CD4-positive, CD25-positive, alpha-beta regulatory T cell (primary cell): ENCODE results near the gene CREB5. TPM values are rescaled to one million over a fixed set of nuclear protein-coding genes. Genes with fewer than 3 reads are reported as not detected.

ENCODE experiments used
- ATAC-seq, 2 donors: fragments of 150-1000 bp; cut with Tn5 transposase; one replicate each; pipeline ENCODE4 v1.10.0; 2021; ENCODE audit warnings: low read depth in 2 of 2, moderate number of reproducible peaks in 2 of 2, moderate library complexity in 1 of 2
- DNase-seq, 3 donors: peaks; one replicate each; pipeline versions ENCODE4 v3.0.0 to v3.0.0-alpha.2; 2012 to 2022; ENCODE audit warnings: mixed read lengths in 1 of 3
- H3K27ac ChIP-seq: one replicate; pipeline ENCODE4 v1.7.0; 2013; ENCODE audit warnings: mild to moderate bottlenecking, low read length; ENCODE audit not compliant: insufficient read depth, poor library complexity, severe bottlenecking
- H3K27me3 ChIP-seq: one replicate; pipeline ENCODE4 v1.7.0; 2013; ENCODE audit warnings: low read length; ENCODE audit not compliant: control insufficient read depth, insufficient read depth
- H3K36me3 ChIP-seq: one replicate; pipeline ENCODE4 v1.7.0; 2013; ENCODE audit warnings: mild to moderate bottlenecking, low read length, moderate library complexity; ENCODE audit not compliant: control insufficient read depth, insufficient read depth
- H3K4me1 ChIP-seq: 2 replicates; pipeline ENCODE4 v1.7.0; 2013; ENCODE audit warnings: mild to moderate bottlenecking, low read length; ENCODE audit not compliant: insufficient read depth, control insufficient read depth, poor library complexity, severe bottlenecking
- H3K4me3 ChIP-seq: one replicate; pipeline ENCODE4 v1.7.0; 2013; ENCODE audit warnings: low read depth, mild to moderate bottlenecking, low read length, moderate library complexity
- H3K9me3 ChIP-seq, 2 experiments: 1 replicate in 1 of 2; 2 replicates in 1 of 2; pipeline ENCODE4 v1.7.0; 2013; ENCODE audit warnings: low read length in 2 of 2, mild to moderate bottlenecking in 1 of 2, moderate library complexity in 1 of 2; ENCODE audit not compliant: control insufficient read depth in 2 of 2
- H3K27ac Mint-ChIP-seq, 3 donors: one replicate each; pipeline ENCODE4 v1.8.0; 2020 to 2022; ENCODE audit warnings: mild to moderate bottlenecking in 3 of 3, mixed read lengths in 3 of 3, moderate library complexity in 2 of 3
- H3K27me3 Mint-ChIP-seq: one replicate; pipeline ENCODE4 v1.8.0; 2022; ENCODE audit warnings: mild to moderate bottlenecking, mixed read lengths
- H3K36me3 Mint-ChIP-seq: one replicate; pipeline ENCODE4 v1.8.0; 2020; ENCODE audit warnings: mixed read lengths
- H3K4me1 Mint-ChIP-seq, 4 donors: one replicate each; pipeline ENCODE4 v1.8.0; 2020 to 2022; ENCODE audit warnings: mixed read lengths in 4 of 4, mild to moderate bottlenecking in 1 of 4
- H3K4me3 Mint-ChIP-seq, 4 donors: one replicate each; pipeline ENCODE4 v1.8.0; 2020 to 2022; ENCODE audit warnings: mild to moderate bottlenecking in 4 of 4, mixed read lengths in 4 of 4, moderate library complexity in 3 of 4
- H3K9me3 Mint-ChIP-seq, 7 donors: one replicate each; pipeline ENCODE4 v1.8.0; 2020 to 2022; ENCODE audit warnings: mixed read lengths in 7 of 7, mild to moderate bottlenecking in 3 of 7, moderate library complexity in 2 of 7
- polyA plus RNA-seq, 4 donors: library from polyadenylated mRNA; unstranded; fragments of 300-500 nt; fragmentation: Illumina TruSeq; gene quantifications; one replicate each; pipeline ENCODE4 v1.2.3, GENCODE V29; 2021
- total RNA-seq: library from RNA; stranded (reverse); gene quantifications from one replicate; pipeline ENCODE4 v1.2.3, GENCODE V29; 2022

The CREB5 gene
- total and polyA plus RNA-seq, 5 donors from 2014 or later: 1.3 TPM; not detected in 4

GRCh38 chr7:28440055-28440601 is 27.8 kb downstream of the CREB5 start:
- peaks cover 0 to 2% (median 0%) of the 10 kb centered on the region in 7 donors for H3K9me3 Mint-ChIP-seq
- no peaks in the 10 kb centered on the region for H3K36me3 ChIP-seq
- no peak overlapping the region for H3K4me3 ChIP-seq
- no peak overlapping the region for H3K4me3 Mint-ChIP-seq
- no peaks in the 10 kb centered on the region for H3K9me3 ChIP-seq
- no peak overlapping the region for H3K27ac ChIP-seq
- DNase-seq (no peak), ATAC-seq (no peak)
- no peaks in the 10 kb centered on the region for H3K36me3 Mint-ChIP-seq
- H3K4me1 ChIP-seq: no peaks in the 10 kb centered on the region
- H3K4me1 Mint-ChIP-seq: no peaks in the 10 kb centered on the region
- H3K27ac Mint-ChIP-seq: no peak overlapping the region
- peaks cover 19% of the 10 kb centered on the region for H3K27me3 ChIP-seq
- H3K27me3 Mint-ChIP-seq: peaks cover 47% of the 10 kb centered on the region

DNA sequence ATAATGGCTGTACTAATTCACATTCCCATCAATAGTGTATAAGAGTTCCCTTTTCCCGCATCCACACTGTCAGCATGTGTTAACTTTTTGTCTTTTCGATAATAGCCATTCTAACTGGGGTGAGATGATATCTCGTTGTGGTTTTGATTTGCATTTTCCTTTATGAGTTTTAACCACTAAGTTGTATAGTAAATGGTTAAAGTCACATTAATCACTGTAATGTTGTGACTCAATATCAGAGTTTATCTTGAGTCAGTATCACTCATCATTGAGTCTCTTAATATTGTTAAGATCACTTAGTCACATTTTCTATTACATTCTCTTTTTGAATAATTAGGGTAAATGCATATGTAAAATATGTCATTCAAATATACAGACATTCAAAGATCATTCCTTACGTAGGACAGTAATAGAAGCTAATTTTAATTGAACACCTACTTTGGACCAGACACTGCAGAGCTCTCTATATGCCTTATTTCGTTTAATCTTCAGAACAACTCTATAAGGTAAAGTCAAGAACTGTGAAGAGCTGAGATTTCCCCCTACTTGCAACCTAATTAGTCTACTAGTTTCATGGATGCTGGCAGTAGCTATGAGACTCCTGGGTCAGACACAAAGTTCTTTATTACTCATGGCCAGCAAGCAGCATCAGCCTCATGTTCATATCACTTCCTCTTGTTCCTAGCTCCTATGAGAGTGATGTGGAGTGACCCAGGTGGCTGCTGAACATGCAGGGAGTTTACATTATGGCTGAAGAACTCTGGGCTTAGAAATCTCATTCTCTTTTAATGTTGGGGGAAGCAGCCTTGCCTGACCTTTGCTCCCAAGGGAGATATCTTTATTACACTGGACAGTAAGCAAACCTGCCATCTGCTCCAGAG is 30.5 kb downstream of the CREB5 start:
- Mint-ChIP-seq H3K27ac (no peak overlapping the region), H3K27me3 (peaks cover 29% of the 10 kb centered on the region), H3K36me3 (no peaks in the 10 kb centered on the region), H3K9me3 (peaks cover 0 to 2% (median 0%) of the 10 kb centered on the region in 7 donors), H3K4me3 (no peak overlapping the region), H3K4me1 (no peaks in the 10 kb centered on the region)
- no peak overlapping the region for H3K4me3 ChIP-seq
- ATAC-seq (no peak), DNase-seq (no peak)
- H3K27ac ChIP-seq: no peak overlapping the region
- peaks cover 8% of the 10 kb centered on the region for H3K27me3 ChIP-seq
- H3K4me1 ChIP-seq: no peaks in the 10 kb centered on the region
- H3K9me3 ChIP-seq: no peaks in the 10 kb centered on the region
- no peaks in the 10 kb centered on the region for H3K36me3 ChIP-seq

DNA sequence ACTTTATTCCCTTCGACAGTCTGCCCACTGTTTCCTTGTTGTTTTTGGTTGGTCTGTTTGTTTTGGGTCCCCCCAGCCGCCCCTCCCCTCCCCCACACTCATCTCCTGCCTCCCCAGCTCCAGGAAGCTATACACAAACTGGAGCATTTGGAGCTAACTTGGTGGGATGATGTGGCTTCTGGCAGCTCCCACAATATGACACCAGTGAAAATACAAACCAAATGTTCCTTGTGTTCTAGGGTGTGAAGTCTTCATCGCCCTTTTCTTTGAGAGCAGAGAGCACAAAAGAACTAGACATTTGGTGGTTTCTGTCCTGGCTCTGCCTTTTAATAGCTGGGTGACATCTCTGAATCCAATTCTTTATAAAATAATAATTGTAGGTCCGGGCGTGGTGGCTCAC is 33.8 kb downstream of the CREB5 start:
- Mint-ChIP-seq H3K27me3 (peaks cover 25% of the 10 kb centered on the region), H3K4me3 (no peak overlapping the region), H3K4me1 (no peaks in the 10 kb centered on the region), H3K9me3 (peaks cover 0 to 2% (median 0%) of the 10 kb centered on the region in 7 donors), H3K36me3 (no peaks in the 10 kb centered on the region), H3K27ac (no peak overlapping the region)
- Histone ChIP-seq H3K36me3 (no peaks in the 10 kb centered on the region), H3K27ac (no peak overlapping the region), H3K9me3 (no peaks in the 10 kb centered on the region), H3K4me1 (no peaks in the 10 kb centered on the region), H3K4me3 (no peak overlapping the region), H3K27me3 (no peaks in the 10 kb centered on the region)
- DNase-seq (no peak), ATAC-seq (no peak)

DNA sequence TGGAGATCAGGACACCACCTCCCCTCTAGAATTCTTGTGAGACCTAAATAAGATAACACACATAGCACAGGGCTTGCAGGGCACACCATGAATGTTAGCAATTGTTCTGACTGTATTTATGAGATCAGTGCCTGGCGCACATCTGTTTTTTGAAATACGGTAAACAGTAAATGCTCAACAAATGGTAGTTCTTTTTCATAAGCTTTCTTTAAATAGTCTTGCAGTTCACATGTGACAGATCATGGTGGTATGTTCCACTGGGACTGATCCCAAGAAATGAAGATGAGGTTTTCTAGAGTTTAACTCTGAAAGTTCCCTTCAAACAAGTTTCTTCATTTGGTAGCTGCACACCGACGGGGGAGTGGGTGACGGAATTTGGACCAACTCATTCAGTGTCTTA is 34.8 kb downstream of the CREB5 start:
- Mint-ChIP-seq H3K36me3 (no peaks in the 10 kb centered on the region), H3K27me3 (peaks cover 19% of the 10 kb centered on the region), H3K27ac (no peak overlapping the region), H3K4me3 (no peak overlapping the region), H3K4me1 (no peaks in the 10 kb centered on the region), H3K9me3 (peaks cover 0 to under 1% (median 0%) of the 10 kb centered on the region in 7 donors)
- H3K4me3 ChIP-seq: no peak overlapping the region
- DNase-seq: no peak
- no peak for ATAC-seq
- H3K36me3 ChIP-seq: no peaks in the 10 kb centered on the region
- no peak overlapping the region for H3K27ac ChIP-seq
- peaks cover 2% of the 10 kb centered on the region for H3K27me3 ChIP-seq
- H3K4me1 ChIP-seq: no peaks in the 10 kb centered on the region
- no peaks in the 10 kb centered on the region for H3K9me3 ChIP-seq

DNA sequence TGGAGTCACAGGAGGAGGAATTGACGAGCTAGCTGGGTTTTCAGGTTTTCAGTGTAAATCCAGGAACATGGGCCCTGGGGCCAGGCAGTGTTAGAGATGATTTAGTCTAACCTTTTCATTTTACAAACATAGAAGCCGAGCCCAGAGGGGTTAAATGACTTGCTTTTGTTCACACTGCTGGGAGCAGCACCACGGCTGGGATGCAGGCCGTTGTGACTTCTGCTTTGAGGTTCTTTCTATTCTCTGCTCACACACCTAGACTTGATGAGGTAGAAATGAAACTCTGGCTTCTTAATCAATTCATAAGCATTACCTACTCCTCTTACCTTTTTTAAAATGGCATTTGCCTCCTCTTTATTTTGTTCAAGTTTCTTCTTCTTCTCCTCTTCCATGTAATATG is 36.4 kb downstream of the CREB5 start:
- Histone ChIP-seq H3K27ac (no peak overlapping the region), H3K4me3 (no peak overlapping the region), H3K27me3 (peaks cover 2% of the 10 kb centered on the region), H3K4me1 (no peaks in the 10 kb centered on the region), H3K9me3 (no peaks in the 10 kb centered on the region), H3K36me3 (no peaks in the 10 kb centered on the region)
- H3K27me3 Mint-ChIP-seq: peaks cover 13% of the 10 kb centered on the region
- no peaks in the 10 kb centered on the region for H3K9me3 Mint-ChIP-seq
- no peak for DNase-seq
- H3K4me1 Mint-ChIP-seq: no peaks in the 10 kb centered on the region
- no peak overlapping the region for H3K27ac Mint-ChIP-seq
- H3K36me3 Mint-ChIP-seq: no peaks in the 10 kb centered on the region
- no peak for ATAC-seq
- H3K4me3 Mint-ChIP-seq: no peak overlapping the region

DNA sequence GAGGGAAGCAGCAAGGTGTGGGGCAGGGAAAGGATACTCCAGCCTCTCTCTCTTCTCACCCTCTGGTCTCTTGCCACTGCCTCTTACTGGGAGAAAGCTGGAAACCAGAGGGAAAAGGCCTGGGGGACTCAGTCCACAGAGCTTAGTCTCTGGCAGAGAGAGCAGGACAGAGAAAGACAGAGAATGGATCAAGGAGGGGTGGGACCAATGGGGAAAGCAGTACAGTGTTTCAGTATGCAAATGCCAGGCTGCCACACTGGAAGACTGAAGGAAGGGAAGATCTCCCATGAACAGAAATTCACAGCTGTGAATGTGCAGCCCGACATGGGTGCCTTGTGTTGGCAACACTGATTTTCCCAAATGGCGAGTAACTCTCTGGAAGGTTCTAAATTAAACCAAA is 40.4 kb downstream of the CREB5 start:
- Histone ChIP-seq H3K4me3 (no peak overlapping the region), H3K36me3 (no peaks in the 10 kb centered on the region), H3K27ac (no peak overlapping the region), H3K9me3 (no peaks in the 10 kb centered on the region), H3K27me3 (peaks cover 2% of the 10 kb centered on the region), H3K4me1 (no peaks in the 10 kb centered on the region)
- Mint-ChIP-seq H3K27ac (no peak overlapping the region), H3K27me3 (peaks cover 8% of the 10 kb centered on the region), H3K4me3 (no peak overlapping the region), H3K36me3 (no peaks in the 10 kb centered on the region), H3K4me1 (no peaks in the 10 kb centered on the region), H3K9me3 (peaks cover 0 to 4% (median 0%) of the 10 kb centered on the region in 7 donors)
- DNase-seq (no peak), ATAC-seq (no peak)

DNA sequence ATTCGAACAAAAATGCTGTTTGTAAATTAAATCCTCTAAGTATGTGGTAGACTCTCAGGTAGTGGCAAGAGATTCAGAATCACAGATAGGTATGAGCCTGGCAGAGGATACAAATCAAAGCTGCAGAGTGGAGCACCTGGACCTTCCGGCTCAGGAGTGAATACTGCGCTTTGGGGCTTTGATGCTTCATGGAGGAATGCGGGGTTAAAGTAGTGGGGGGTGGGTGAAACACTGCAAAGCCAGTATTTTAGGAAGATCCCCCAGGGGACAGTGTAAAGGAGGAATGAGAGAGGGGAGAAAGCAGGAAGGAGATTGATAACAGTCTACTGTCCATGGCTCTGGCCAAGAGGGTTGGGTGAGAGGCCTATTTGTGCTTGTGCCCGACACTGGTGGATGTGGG is 43.2 kb downstream of the CREB5 start:
- H3K27ac ChIP-seq: no peak overlapping the region
- no peaks in the 10 kb centered on the region for H3K9me3 ChIP-seq
- no peaks in the 10 kb centered on the region for H3K27me3 Mint-ChIP-seq
- no peaks in the 10 kb centered on the region for H3K4me1 Mint-ChIP-seq
- H3K36me3 ChIP-seq: no peaks in the 10 kb centered on the region
- no peak overlapping the region for H3K4me3 Mint-ChIP-seq
- no peak for ATAC-seq
- H3K27ac Mint-ChIP-seq: no peak overlapping the region
- H3K4me1 ChIP-seq: no peaks in the 10 kb centered on the region
- H3K27me3 ChIP-seq: peaks cover 2% of the 10 kb centered on the region
- no peak overlapping the region for H3K4me3 ChIP-seq
- no peak for DNase-seq
- peaks cover 0 to 4% (median 0%) of the 10 kb centered on the region in 7 donors for H3K9me3 Mint-ChIP-seq
- no peaks in the 10 kb centered on the region for H3K36me3 Mint-ChIP-seq

DNA sequence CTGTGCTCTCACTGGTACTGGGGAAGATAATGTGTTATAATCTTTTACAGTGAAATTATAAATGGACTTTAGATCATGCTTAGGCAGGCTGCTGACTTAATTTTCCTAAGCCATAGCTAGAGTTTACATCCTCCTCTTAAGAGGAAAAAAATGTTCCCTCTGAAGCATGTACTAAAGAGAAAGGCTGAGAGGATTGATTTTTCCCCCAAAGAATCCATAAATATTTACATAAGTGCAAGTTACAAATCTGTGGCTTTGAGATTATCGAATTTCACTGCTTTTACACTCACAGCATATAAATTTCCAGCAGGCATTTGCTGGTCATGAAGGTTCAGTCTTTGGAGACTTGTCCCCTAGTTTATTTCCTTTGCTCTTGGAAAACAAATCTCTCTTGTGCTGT is 43.7 kb downstream of the CREB5 start:
- Histone ChIP-seq H3K27ac (no peak overlapping the region), H3K4me1 (no peaks in the 10 kb centered on the region), H3K4me3 (no peak overlapping the region), H3K27me3 (peaks cover 2% of the 10 kb centered on the region), H3K36me3 (no peaks in the 10 kb centered on the region), H3K9me3 (no peaks in the 10 kb centered on the region)
- H3K27ac Mint-ChIP-seq: no peak overlapping the region
- no peaks in the 10 kb centered on the region for H3K27me3 Mint-ChIP-seq
- peaks cover 0 to 4% (median 0%) of the 10 kb centered on the region in 7 donors for H3K9me3 Mint-ChIP-seq
- DNase-seq (no peak), ATAC-seq (no peak)
- H3K4me3 Mint-ChIP-seq: no peak overlapping the region
- H3K36me3 Mint-ChIP-seq: no peaks in the 10 kb centered on the region
- H3K4me1 Mint-ChIP-seq: no peaks in the 10 kb centered on the region
